Smooth muscle cell of the brain vasculature (primary cell): ENCODE measurements around the gene LILRB1.
"Not testable (repeated sequence)": the region's sequence is repeated elsewhere in the genome, so short reads cannot be mapped to it uniquely, and the experiment has no call there.

ENCODE experiments used
- DNase-seq: peaks from one replicate; pipeline ENCODE4 v3.0.0-alpha.2; 2012; ENCODE audit warnings: low read depth, low spot score

LILRB1 gene

GRCh38 chr19:54624934-54625730 lies 5.2 kb upstream of the LILRB1 start:
- not testable (repeated sequence) for DNase-seq

- DNase-seq: no peak
Measured at GRCh38 chr19:54626757-54627156, 3.5 kb upstream of the LILRB1 start.

GRCh38 chr19:54627912-54628311 lies 2.4 kb upstream of the LILRB1 start:
- DNase-seq: not testable (repeated sequence)

- no peak for DNase-seq
Measured at GRCh38 chr19:54630782-54631181, 498 bp downstream of the LILRB1 start.

GRCh38 chr19:54631489-54632337 lies 1.4 kb downstream of the LILRB1 start:
- DNase-seq: not testable (repeated sequence)

- DNase-seq: not testable (repeated sequence)
Measured at GRCh38 chr19:54632517-54632916, 2.2 kb downstream of the LILRB1 start.

GRCh38 chr19:54633401-54633800 lies 3.1 kb downstream of the LILRB1 start:
- no peak for DNase-seq

- not testable (repeated sequence) for DNase-seq
Measured at GRCh38 chr19:54636081-54636480, 5.8 kb downstream of the LILRB1 start.

GRCh38 chr19:54638683-54639082 lies 8.4 kb downstream of the LILRB1 start:
- DNase-seq: no peak

GRCh38 chr19:54642953-54643352 lies 12.7 kb downstream of the LILRB1 start:
- not testable (repeated sequence) for DNase-seq

- not testable (repeated sequence) for DNase-seq
Measured at GRCh38 chr19:54643583-54643982, 13.3 kb downstream of the LILRB1 start.

GRCh38 chr19:54644056-54644455 lies 13.8 kb downstream of the LILRB1 start:
- DNase-seq: no peak

GRCh38 chr19:54646331-54646841 lies 16.1 kb downstream of the LILRB1 start:
- no peak for DNase-seq

- DNase-seq: no peak
Measured at GRCh38 chr19:54648129-54648528, 17.8 kb downstream of the LILRB1 start.

GRCh38 chr19:54650108-54650655 lies 19.9 kb downstream of the LILRB1 start:
- DNase-seq: no peak

GRCh38 chr19:54653181-54653809 lies 23.0 kb downstream of the LILRB1 start:
- DNase-seq: no peak

GRCh38 chr19:54654447-54655321 lies 24.4 kb downstream of the LILRB1 start:
- DNase-seq: no peak

GRCh38 chr19:54659300-54659699 lies 29.0 kb downstream of the LILRB1 start:
- no peak for DNase-seq

GRCh38 chr19:54660306-54660705 lies 30.0 kb downstream of the LILRB1 start:
- no peak for DNase-seq

- DNase-seq: no peak
Measured at GRCh38 chr19:54660964-54661363, 30.7 kb downstream of the LILRB1 start.
